Progenitor cell of endocrine pancreas (in vitro differentiated cells): ENCODE measurements around the gene SPAG17. TPM values are rescaled to one million over a fixed set of nuclear protein-coding genes. Genes with fewer than 3 reads are reported as not detected.

ENCODE experiments used
- DNase-seq: peaks from one replicate; pipeline ENCODE4 v3.0.0; 2021; ENCODE audit warnings: low spot score; ENCODE audit not compliant: unreplicated experiment
- H3K27ac Mint-ChIP-seq: 2 replicates; pipeline ENCODE4 v1.8.0; 2021; ENCODE audit warnings: mild to moderate bottlenecking, moderate library complexity, mixed read lengths
- H3K27me3 Mint-ChIP-seq: 2 replicates; pipeline ENCODE4 v1.8.0; 2021; ENCODE audit warnings: mixed read lengths
- H3K36me3 Mint-ChIP-seq: 2 replicates; pipeline ENCODE4 v1.8.0; 2022; ENCODE audit warnings: mixed read lengths; ENCODE audit not compliant: insufficient read depth
- H3K4me1 Mint-ChIP-seq: 2 replicates; pipeline ENCODE4 v1.8.0; 2021; ENCODE audit warnings: low read depth, mixed read lengths
- H3K4me3 Mint-ChIP-seq: 2 replicates; pipeline ENCODE4 v1.8.0; 2021; ENCODE audit warnings: low read depth, mild to moderate bottlenecking, moderate library complexity, mixed read lengths
- H3K9me3 Mint-ChIP-seq: 2 replicates; pipeline ENCODE4 v1.8.0; 2021; ENCODE audit warnings: low read depth, mixed read lengths
- CTCF ChIP-seq: fragments of 200-600 bp; sonication (generic); IDR thresholded peaks from one replicate; pipeline ENCODE4 v1.5.0; 2021; ENCODE audit warnings: antibody characterized with exemption, mild to moderate bottlenecking; ENCODE audit not compliant: unreplicated experiment
- total RNA-seq: library from RNA; stranded (reverse); gene quantifications from 2 replicates; pipeline ENCODE4 v1.2.1, GENCODE V29; 2021

SPAG17 gene
- total RNA-seq, 1 donor from 2014 or later: 14.9 TPM

GRCh38 chr1:118115567-118116295, 69.3 kb downstream of the SPAG17 start:
- DNase-seq: no peak
- H3K4me3 Mint-ChIP-seq: no peak overlapping the region
- H3K36me3 Mint-ChIP-seq: no peaks in the 10 kb centered on the region
- no peak for TF ChIP-seq CTCF
- no peak overlapping the region for H3K27ac Mint-ChIP-seq
- no peaks in the 10 kb centered on the region for H3K27me3 Mint-ChIP-seq
- peaks cover 22% of the 10 kb centered on the region for H3K4me1 Mint-ChIP-seq
- H3K9me3 Mint-ChIP-seq: no peaks in the 10 kb centered on the region

GRCh38 chr1:118113261-118113660, 71.8 kb downstream of the SPAG17 start:
- Mint-ChIP-seq H3K9me3 (no peaks in the 10 kb centered on the region), H3K27ac (no peak overlapping the region), H3K4me3 (no peak overlapping the region), H3K36me3 (no peaks in the 10 kb centered on the region), H3K4me1 (peaks cover 12% of the 10 kb centered on the region), H3K27me3 (no peaks in the 10 kb centered on the region)
- TF ChIP-seq CTCF: no peak
- DNase-seq: no peak

- no peak for TF ChIP-seq CTCF
- Mint-ChIP-seq H3K27me3 (no peaks in the 10 kb centered on the region), H3K4me3 (no peak overlapping the region), H3K9me3 (no peaks in the 10 kb centered on the region), H3K4me1 (no peaks in the 10 kb centered on the region), H3K36me3 (no peaks in the 10 kb centered on the region), H3K27ac (no peak overlapping the region)
- no peak for DNase-seq
Observed at GRCh38 chr1:118110580-118110979, 74.4 kb downstream of the SPAG17 start.

- DNase-seq: no peak
- H3K4me1 Mint-ChIP-seq: peaks cover 8% of the 10 kb centered on the region
- no peaks in the 10 kb centered on the region for H3K9me3 Mint-ChIP-seq
- TF ChIP-seq CTCF: no peak
- H3K27ac Mint-ChIP-seq: no peak overlapping the region
- no peaks in the 10 kb centered on the region for H3K36me3 Mint-ChIP-seq
- no peaks in the 10 kb centered on the region for H3K27me3 Mint-ChIP-seq
- H3K4me3 Mint-ChIP-seq: no peak overlapping the region
Observed at GRCh38 chr1:118104951-118105350, 80.1 kb downstream of the SPAG17 start.

- Mint-ChIP-seq H3K36me3 (no peaks in the 10 kb centered on the region), H3K27ac (no peak overlapping the region), H3K4me1 (peaks cover 8% of the 10 kb centered on the region), H3K9me3 (no peaks in the 10 kb centered on the region), H3K27me3 (no peaks in the 10 kb centered on the region), H3K4me3 (no peak overlapping the region)
- TF ChIP-seq CTCF: no peak
- DNase-seq: no peak
Observed at GRCh38 chr1:118102445-118102844, 82.6 kb downstream of the SPAG17 start.
